Adipocyte (in vitro differentiated cells): Measurements from ENCODE around the gene OPCML.

Experiments used
- DNase-seq: peaks from one replicate; pipeline ENCODE4 v3.0.0-alpha.2; 2015; ENCODE audit warnings: low read depth
- H3K27me3 ChIP-seq: replicated peaks from 2 replicates; pipeline ENCODE4 v1.7.0; 2013; ENCODE audit warnings: mild to moderate bottlenecking, low read length, moderate library complexity; ENCODE audit not compliant: control insufficient read depth, insufficient read depth
- H3K36me3 ChIP-seq: 2 replicates; pipeline ENCODE4 v1.7.0; 2013; ENCODE audit warnings: low read length, mild to moderate bottlenecking, moderate library complexity; ENCODE audit not compliant: control insufficient read depth, insufficient read depth, severe bottlenecking
- H3K4me1 ChIP-seq: 2 replicates; pipeline ENCODE4 v1.7.0; 2013; ENCODE audit warnings: mild to moderate bottlenecking, low read length, moderate library complexity; ENCODE audit not compliant: control insufficient read depth, insufficient read depth
- H3K4me3 ChIP-seq: 2 replicates; pipeline ENCODE4 v1.7.0; 2013; ENCODE audit warnings: mild to moderate bottlenecking, low read length, moderate library complexity
- H3K9ac ChIP-seq: 2 replicates; pipeline ENCODE4 v1.7.0; 2013; ENCODE audit warnings: mild to moderate bottlenecking, low read length, moderate library complexity
- H3K9me3 ChIP-seq: 2 replicates; pipeline ENCODE4 v1.7.0; 2013; ENCODE audit warnings: mild to moderate bottlenecking, low read length, moderate library complexity; ENCODE audit not compliant: control insufficient read depth

OPCML gene

DNA sequence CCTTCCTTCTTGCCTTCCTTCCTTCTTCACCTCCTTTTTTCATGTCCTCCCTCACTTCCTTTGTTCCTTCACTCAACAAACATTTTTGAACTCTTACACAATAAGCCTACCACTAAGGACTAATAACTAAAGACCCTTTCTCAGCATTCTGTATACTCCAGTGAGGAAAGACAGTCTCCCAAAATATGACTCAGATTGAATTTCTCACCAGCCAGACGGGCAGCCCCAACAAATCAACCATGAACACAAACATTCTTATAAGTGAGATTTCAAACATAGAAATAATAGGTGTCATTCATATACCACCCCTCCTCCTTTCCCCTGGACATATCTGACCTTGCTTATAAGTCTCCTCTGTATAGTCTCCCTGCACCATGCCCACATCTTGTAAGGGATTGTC, 1079.7 kb downstream of the OPCML start:
- Histone ChIP-seq H3K9me3 (no peaks in the 10 kb centered on the region), H3K9ac (no peak overlapping the region), H3K4me1 (no peaks in the 10 kb centered on the region), H3K36me3 (no peaks in the 10 kb centered on the region), H3K4me3 (no peak overlapping the region), H3K27me3 (peaks cover 18% of the 10 kb centered on the region)
- DNase-seq, result no peak

DNA sequence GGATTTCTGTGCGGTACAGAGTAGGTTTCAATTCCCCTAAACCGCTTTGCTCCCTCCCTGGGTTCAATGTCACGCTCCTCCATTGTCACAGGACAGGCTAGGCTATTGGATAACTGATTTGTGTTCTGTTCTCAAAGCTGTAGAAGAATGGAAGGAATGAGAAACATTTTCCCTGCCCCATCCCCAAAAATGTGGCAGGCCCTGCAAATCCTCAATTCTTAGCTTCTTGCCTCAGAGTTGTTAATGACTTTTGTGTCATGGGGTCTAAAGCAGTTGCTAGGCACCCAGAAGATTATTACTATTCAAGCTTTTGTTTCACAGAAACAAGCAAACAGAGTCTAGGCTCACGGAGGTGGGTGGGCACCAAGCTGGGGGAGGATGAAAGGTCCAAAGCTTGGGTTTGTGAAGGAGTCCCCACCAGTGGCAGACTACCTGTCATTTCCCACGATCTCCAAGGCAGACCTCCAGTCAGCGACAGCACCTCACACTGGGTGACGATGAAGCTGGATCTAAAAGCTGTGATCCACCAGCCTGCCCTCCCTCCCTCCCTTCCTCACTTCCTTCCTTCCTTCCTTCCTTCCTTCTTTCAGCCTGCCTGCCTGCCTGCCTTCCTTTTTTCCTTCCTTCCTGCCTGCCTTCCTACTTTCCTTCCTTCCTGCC, 1080.2 kb downstream of the OPCML start:
- H3K9ac ChIP-seq, result no peak overlapping the region
- DNase-seq, result no peak
- no peak overlapping the region for H3K4me3 ChIP-seq
- peaks cover 18% of the 10 kb centered on the region for H3K27me3 ChIP-seq
- no peaks in the 10 kb centered on the region for H3K36me3 ChIP-seq
- H3K4me1 ChIP-seq, result no peaks in the 10 kb centered on the region
- H3K9me3 ChIP-seq, result no peaks in the 10 kb centered on the region

DNA sequence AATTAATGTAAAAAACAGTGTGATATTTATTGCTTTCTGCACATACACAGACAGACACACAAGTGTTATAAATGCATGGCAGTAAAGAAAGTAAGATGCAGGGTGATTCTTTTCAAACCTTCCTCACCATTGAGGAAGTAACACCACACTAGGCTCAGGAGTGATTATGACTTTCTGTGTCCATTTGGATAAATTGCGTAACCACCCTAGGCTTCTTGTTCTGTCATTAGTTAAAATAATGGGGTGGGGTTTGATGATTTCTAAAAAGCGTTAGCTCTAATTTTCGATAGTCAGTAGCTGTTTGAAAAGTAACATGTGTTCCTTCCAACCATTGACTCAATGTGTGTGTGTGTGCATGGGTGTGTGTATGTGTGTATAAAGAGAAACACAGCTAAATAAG, 1081.7 kb downstream of the OPCML start:
- no peaks in the 10 kb centered on the region for H3K36me3 ChIP-seq
- H3K9ac ChIP-seq, result no peak overlapping the region
- no peak for DNase-seq
- no peaks in the 10 kb centered on the region for H3K9me3 ChIP-seq
- no peaks in the 10 kb centered on the region for H3K4me1 ChIP-seq
- H3K4me3 ChIP-seq, result no peak overlapping the region
- H3K27me3 ChIP-seq, result peaks cover 16% of the 10 kb centered on the region

DNA sequence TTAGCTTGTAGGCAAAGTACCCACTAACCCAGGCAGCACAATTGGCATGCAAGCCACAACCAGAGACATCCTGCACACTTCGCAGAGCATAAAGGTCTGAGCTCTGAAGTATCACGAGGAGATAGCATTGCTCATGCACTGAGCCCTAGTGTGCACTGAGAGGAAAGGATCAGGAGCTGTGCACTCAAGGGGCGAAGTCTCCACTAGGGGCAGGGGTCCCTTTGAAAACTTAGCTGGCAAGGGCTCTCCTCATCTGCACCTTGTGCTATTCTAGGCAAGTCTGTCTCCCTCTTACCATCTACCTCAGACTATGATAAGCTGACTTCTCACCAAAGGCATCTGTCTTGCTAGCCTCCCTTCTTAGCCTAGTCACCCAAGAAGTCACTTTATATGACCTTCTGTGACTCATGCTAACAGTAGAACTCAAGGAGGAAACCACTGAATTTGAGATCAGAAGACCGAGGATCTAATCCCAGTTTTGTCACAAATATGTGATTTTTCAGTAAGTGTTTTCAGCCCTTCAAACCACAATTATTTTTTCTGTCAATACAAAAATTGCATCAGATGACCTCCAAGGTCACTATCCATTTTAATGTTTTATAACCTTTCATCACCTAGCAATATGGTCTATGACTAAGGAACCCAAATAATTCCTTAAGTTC, 1083.8 kb downstream of the OPCML start:
- Histone ChIP-seq H3K27me3 (peaks cover 22% of the 10 kb centered on the region), H3K9ac (no peak overlapping the region), H3K9me3 (no peaks in the 10 kb centered on the region), H3K4me3 (no peak overlapping the region), H3K36me3 (no peaks in the 10 kb centered on the region), H3K4me1 (no peaks in the 10 kb centered on the region)
- no peak for DNase-seq

DNA sequence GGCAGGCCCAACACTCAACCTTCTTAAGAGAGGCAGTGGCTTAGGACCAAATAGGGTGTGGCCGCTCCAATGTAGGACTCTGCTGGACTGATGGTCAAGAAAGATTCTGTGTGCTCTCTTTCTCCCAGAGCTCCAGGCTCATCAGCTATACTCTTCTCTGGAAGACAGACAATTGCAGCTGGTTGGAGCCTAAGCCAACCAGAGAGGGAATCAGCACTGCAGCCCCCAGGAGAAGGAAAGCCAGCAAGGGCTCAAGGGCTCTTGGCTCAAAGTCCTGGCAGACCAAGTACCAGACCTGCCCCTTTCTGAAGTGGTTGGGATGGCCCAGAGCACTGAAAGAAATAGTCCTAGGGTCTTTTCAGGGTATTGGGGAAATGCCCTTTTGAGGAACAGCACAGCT, 1084.5 kb downstream of the OPCML start:
- Histone ChIP-seq H3K9me3 (no peaks in the 10 kb centered on the region), H3K36me3 (no peaks in the 10 kb centered on the region), H3K27me3 (peaks cover 26% of the 10 kb centered on the region), H3K9ac (no peak overlapping the region), H3K4me1 (no peaks in the 10 kb centered on the region), H3K4me3 (no peak overlapping the region)
- DNase-seq, result no peak

DNA sequence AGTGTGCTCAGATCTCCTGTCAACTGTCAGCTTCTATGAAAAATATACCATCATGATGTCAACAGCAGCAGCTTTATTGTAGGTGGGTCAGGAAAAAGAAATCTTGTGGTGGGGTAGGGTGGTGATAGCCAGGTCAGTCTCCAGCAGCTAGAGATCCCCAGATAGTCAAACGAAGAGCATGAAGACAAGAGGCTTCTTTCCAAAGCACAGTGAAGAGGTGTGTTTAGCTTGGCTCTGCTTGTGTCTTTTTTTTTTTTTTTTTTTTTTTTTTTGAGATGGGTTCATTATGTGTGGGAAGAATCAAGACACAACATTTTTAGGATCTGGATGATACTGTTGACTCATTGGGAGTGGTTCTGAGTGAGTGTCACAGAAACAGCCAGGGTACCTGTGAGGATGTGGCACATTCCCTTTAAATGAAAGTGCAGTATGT, 1086.4 kb downstream of the OPCML start:
- Histone ChIP-seq H3K9me3 (no peaks in the 10 kb centered on the region), H3K4me3 (no peak overlapping the region), H3K9ac (no peak overlapping the region), H3K27me3 (peaks cover 28% of the 10 kb centered on the region), H3K36me3 (no peaks in the 10 kb centered on the region), H3K4me1 (no peaks in the 10 kb centered on the region)
- no peak for DNase-seq

DNA sequence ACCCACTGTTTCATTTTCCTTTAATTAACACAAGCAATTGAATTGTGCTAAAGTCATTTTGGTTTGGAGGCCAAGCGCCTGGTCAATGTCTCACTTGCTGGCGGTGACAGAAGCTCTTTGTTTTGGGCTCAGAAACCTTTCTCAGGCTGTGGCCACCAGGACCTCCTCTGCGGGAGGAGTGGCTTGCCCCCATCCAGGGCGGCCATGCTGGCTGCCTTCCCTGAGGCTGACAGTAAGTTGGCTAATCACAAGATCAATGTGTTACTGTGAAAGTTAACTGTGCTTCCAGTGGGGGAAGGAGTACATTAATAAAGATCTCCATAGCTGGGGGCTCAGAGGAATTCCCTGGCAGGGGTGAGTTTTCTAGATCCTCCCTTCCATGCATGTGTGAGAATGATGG, 1087.4 kb downstream of the OPCML start:
- no peaks in the 10 kb centered on the region for H3K36me3 ChIP-seq
- no peaks in the 10 kb centered on the region for H3K4me1 ChIP-seq
- no peak for DNase-seq
- no peaks in the 10 kb centered on the region for H3K9me3 ChIP-seq
- no peak overlapping the region for H3K4me3 ChIP-seq
- H3K27me3 ChIP-seq, result peaks cover 31% of the 10 kb centered on the region
- no peak overlapping the region for H3K9ac ChIP-seq

DNA sequence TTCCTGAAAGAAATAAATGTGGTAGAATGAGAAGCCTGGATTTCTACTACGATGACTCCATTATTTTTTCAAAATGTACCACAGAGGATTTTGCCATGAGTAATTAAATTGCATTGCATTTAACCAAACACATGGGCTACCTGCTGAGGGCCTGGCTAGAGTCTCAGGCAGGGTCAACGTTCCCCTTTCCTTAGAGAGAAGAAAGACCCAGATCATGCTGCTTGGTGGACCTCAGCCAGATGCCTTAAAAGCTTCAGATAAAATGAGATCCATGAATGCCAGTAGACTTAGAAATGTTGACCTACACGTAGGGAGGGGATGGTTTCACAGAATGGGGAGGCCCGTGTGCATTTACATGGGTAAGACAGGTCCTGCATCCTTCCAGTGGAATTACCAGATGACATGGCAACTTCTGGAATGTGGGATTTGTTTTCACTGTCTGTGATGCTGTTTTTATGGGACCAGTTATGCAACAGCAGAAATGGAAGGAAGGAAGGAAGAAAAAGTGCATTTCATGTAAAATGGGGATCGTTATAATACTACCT, 1092.5 kb downstream of the OPCML start:
- no peaks in the 10 kb centered on the region for H3K9me3 ChIP-seq
- H3K27me3 ChIP-seq, result peaks cover 37% of the 10 kb centered on the region
- no peaks in the 10 kb centered on the region for H3K4me1 ChIP-seq
- no peak for DNase-seq
- H3K36me3 ChIP-seq, result no peaks in the 10 kb centered on the region
- no peak overlapping the region for H3K4me3 ChIP-seq
- H3K9ac ChIP-seq, result no peak overlapping the region

DNA sequence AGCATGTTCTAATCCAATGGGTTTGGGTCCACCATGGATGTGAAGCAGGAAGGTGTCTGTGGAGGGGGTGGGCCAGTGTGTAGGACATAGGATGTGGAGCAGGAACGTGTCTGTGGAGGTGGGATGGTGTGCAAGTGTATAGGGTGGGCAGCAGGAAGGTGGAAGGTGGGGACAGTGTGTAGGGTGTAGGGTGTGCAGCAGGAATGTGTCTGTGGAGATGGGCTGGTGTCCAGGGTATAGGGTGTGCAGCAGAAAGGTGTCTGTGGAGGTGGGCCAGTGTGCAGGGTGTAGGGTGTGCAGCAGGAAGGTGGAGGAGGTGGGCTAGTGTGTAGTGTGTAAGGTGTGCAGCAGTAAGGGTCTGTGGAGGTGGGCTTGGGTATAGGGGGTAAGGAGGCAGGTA, 1093.9 kb downstream of the OPCML start:
- H3K9ac ChIP-seq, result no peak overlapping the region
- no peak for DNase-seq
- no peaks in the 10 kb centered on the region for H3K4me1 ChIP-seq
- no peak overlapping the region for H3K4me3 ChIP-seq
- no peaks in the 10 kb centered on the region for H3K9me3 ChIP-seq
- peaks cover 32% of the 10 kb centered on the region for H3K27me3 ChIP-seq
- H3K36me3 ChIP-seq, result no peaks in the 10 kb centered on the region

DNA sequence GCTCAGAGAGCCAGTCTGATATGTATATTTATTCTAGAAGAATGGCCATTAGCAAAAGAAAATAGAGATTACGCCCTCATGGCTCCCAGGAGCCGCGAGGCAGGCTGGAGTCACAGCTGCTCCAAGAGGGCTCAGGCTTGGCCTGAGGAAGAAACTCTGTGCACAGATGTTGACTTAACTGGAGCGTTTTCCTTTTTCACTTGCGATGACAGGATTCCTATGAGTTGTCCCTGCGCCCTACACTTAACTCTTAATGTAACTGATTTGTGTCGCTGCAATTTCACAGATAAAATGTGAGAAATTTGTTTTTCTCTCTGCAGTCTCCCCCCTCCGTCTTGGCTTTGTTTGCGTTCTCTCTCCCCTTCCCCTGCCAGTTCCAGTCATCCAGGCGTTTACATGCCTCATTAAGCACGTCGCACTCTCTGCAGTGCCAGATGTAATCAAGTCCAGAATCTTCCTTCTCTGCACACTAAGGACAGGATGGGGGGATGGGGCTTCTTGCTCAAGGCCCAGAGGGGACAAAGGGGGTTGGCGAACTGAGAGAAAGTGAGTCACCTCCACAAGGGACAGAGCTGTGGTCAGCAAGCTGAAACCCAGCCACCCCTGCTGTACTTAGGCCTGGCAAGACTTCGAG, 1101.8 kb downstream of the OPCML start:
- Histone ChIP-seq H3K9me3 (no peaks in the 10 kb centered on the region), H3K4me1 (peaks cover 20% of the 10 kb centered on the region), H3K36me3 (no peaks in the 10 kb centered on the region), H3K4me3 (peak overlapping the region; percentile 55), H3K9ac (no peak overlapping the region), H3K27me3 (peaks cover 28% of the 10 kb centered on the region)
- no peak for DNase-seq

DNA sequence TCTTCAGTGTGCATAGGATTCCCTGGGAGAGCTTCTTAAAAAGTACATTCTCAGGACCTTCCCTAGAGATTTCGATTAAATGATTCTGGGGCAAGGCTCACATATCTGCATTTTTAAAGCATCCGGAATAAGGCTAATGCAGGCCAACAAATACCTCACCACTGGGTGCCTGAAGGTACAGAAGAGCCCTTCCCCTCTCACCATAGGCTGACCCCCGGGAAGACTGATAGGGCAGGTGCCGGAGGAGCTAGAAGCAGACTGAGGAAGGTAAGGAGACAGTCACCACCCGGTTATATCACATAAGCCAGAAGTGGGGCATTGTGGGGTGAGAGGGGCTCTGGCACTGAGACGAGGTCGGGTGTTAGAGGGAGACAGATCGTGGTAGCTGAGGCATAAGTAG, 1102.6 kb downstream of the OPCML start:
- H3K36me3 ChIP-seq, result no peaks in the 10 kb centered on the region
- peaks cover 20% of the 10 kb centered on the region for H3K27me3 ChIP-seq
- peaks cover 20% of the 10 kb centered on the region for H3K4me1 ChIP-seq

More for the DNA sequence above, 1102.6 kb downstream of the OPCML start:
- H3K9ac ChIP-seq, result no peak overlapping the region
- no peak overlapping the region for H3K4me3 ChIP-seq
- DNase-seq, result no peak
- H3K9me3 ChIP-seq, result no peaks in the 10 kb centered on the region
